Osteocyte (in vitro differentiated cells): ENCODE results near the gene BATF. TPM values are rescaled to one million over a fixed set of nuclear protein-coding genes. Genes with fewer than 3 reads are reported as not detected.

Source experiments
- DNase-seq: peaks from one replicate; pipeline ENCODE4 v3.0.0; 2021; ENCODE audit warnings: mixed read lengths; ENCODE audit not compliant: unreplicated experiment; ENCODE audit errors: extremely low spot score
- H3K27ac Mint-ChIP-seq: one replicate; pipeline ENCODE4 v1.8.0; 2021; ENCODE audit warnings: mild to moderate bottlenecking, mixed read lengths; ENCODE audit not compliant: unreplicated experiment
- H3K27me3 Mint-ChIP-seq: one replicate; pipeline ENCODE4 v1.8.0; 2021; ENCODE audit warnings: mixed read lengths; ENCODE audit not compliant: unreplicated experiment
- H3K36me3 Mint-ChIP-seq: one replicate; pipeline ENCODE4 v1.8.0; 2021; ENCODE audit warnings: mixed read lengths; ENCODE audit not compliant: unreplicated experiment
- H3K4me1 Mint-ChIP-seq: one replicate; pipeline ENCODE4 v1.8.0; 2021; ENCODE audit warnings: mixed read lengths; ENCODE audit not compliant: unreplicated experiment
- H3K4me3 Mint-ChIP-seq: one replicate; pipeline ENCODE4 v1.8.0; 2021; ENCODE audit warnings: mild to moderate bottlenecking, moderate library complexity, mixed read lengths; ENCODE audit not compliant: unreplicated experiment
- H3K9me3 Mint-ChIP-seq: one replicate; pipeline ENCODE4 v1.8.0; 2021; ENCODE audit warnings: mixed read lengths; ENCODE audit not compliant: unreplicated experiment
- CTCF ChIP-seq: fragments of 200-600 bp; sonication (generic); IDR thresholded peaks from 2 replicates; pipeline ENCODE4 v1.5.0; 2021; ENCODE audit warnings: antibody characterized with exemption, mild to moderate bottlenecking, moderate library complexity
- total RNA-seq: library from RNA; stranded (reverse); gene quantifications from 2 replicates; pipeline ENCODE4 v1.2.1, GENCODE V29; 2021

The BATF gene
- total RNA-seq, 1 donor from 2014 or later = not detected

GRCh38 chr14:75519826-75520728 lies 2.2 kb upstream of the BATF start:
- H3K4me3 Mint-ChIP-seq = no peak overlapping the region

DNA sequence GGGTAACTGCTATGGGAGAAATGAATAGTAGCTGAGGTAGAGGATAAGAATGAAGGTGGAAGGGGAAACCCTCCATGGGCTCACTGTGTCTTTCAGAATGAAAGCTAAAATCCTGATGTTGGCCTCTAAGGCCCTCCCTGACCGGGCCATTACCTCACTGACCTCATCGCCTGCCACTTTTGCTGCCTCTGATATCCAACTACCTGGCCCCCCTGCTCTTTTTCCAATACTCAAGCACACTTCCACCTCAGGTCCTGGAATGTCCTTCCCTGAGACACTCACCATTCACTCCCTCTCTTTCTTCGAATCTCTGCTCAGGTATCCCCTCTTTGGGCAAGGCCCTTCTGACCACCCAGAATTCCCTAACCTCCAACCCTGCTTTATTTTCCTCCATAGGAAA lies 1.4 kb upstream of the BATF start:
- H3K27ac Mint-ChIP-seq = no peak overlapping the region
- no peak overlapping the region for H3K4me3 Mint-ChIP-seq
- no peaks in the 10 kb centered on the region for H3K9me3 Mint-ChIP-seq
- TF ChIP-seq CTCF = no peak
- DNase-seq = no peak
- H3K27me3 Mint-ChIP-seq = peaks cover 49% of the 10 kb centered on the region
- H3K4me1 Mint-ChIP-seq = no peaks in the 10 kb centered on the region
- no peaks in the 10 kb centered on the region for H3K36me3 Mint-ChIP-seq

More at GRCh38 chr14:75519826-75520728, 2.2 kb upstream of the BATF start:
- H3K4me1 Mint-ChIP-seq = peaks cover 2% of the 10 kb centered on the region
- peaks cover 54% of the 10 kb centered on the region for H3K27me3 Mint-ChIP-seq
- H3K9me3 Mint-ChIP-seq = no peaks in the 10 kb centered on the region
- no peak for TF ChIP-seq CTCF
- H3K27ac Mint-ChIP-seq = no peak overlapping the region
- DNase-seq = no peak
- no peaks in the 10 kb centered on the region for H3K36me3 Mint-ChIP-seq

DNA sequence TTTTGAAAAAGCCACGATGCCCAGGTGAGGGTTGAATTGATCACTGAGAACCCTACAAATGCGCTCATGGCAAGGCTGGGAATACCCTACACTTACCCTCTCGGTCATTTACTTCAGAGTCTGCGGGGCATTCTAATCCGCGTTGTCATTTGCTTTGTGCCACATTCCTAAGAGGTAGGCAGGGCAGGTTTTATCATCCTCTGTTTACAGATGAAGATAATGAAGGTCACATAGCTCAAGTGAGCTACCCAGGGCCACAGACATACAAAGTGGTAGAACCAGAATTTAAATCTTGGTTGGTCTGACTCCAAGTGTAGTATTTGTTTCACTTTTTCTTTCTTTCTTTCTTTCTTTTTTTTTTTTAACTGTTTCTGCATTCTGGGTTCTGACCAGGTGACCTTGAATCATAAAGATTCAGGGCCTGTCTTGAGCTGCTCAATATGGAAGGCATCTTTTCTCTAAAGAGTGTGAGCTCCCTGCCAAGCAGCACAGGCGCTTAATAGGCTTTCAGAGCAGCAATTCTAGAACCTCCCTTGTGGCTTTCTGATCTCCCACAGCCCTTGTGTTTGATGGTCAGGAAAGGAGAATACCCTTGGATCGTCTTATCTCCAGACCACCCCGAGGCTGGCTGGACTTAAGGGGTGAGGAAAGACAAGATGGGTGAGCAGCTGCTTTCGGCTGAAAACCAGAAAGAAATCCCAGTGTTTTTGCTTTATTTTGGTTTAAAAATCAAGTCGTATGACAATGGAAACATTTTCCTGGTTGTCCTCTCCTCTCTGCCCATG lies 662 bp upstream of the BATF start:
- Mint-ChIP-seq H3K27me3 (peaks cover 47% of the 10 kb centered on the region), H3K4me3 (no peak overlapping the region), H3K9me3 (no peaks in the 10 kb centered on the region), H3K4me1 (no peaks in the 10 kb centered on the region), H3K27ac (no peak overlapping the region), H3K36me3 (no peaks in the 10 kb centered on the region)
- no peak for DNase-seq
- no peak for TF ChIP-seq CTCF

- H3K36me3 Mint-ChIP-seq = no peaks in the 10 kb centered on the region
- H3K4me3 Mint-ChIP-seq = no peak overlapping the region
- no peak for TF ChIP-seq CTCF
Measured at GRCh38 chr14:75522983-75523318, 682 bp downstream of the BATF start.

GRCh38 chr14:75523771-75524171 lies 1.5 kb downstream of the BATF start:
- no peaks in the 10 kb centered on the region for H3K9me3 Mint-ChIP-seq
- H3K27ac Mint-ChIP-seq = no peak overlapping the region
- H3K36me3 Mint-ChIP-seq = no peaks in the 10 kb centered on the region
- peaks cover 49% of the 10 kb centered on the region for H3K27me3 Mint-ChIP-seq
- no peak for TF ChIP-seq CTCF
- no peak overlapping the region for H3K4me3 Mint-ChIP-seq
- no peak for DNase-seq
- no peaks in the 10 kb centered on the region for H3K4me1 Mint-ChIP-seq

More at GRCh38 chr14:75522983-75523318, 682 bp downstream of the BATF start:
- no peak overlapping the region for H3K27ac Mint-ChIP-seq
- H3K4me1 Mint-ChIP-seq = no peaks in the 10 kb centered on the region
- peaks cover 47% of the 10 kb centered on the region for H3K27me3 Mint-ChIP-seq
- no peak for DNase-seq
- no peaks in the 10 kb centered on the region for H3K9me3 Mint-ChIP-seq
